Parathyroid adenoma (tissue), 2 donors: ENCODE measurements around the gene RNF222.

Source experiments
- H2AFZ ChIP-seq: fragments of 300-600 bp; sonication (generic); one replicate; pipeline ENCODE4 v1.7.0; 2017; ENCODE audit warnings: antibody characterized with exemption, mild to moderate bottlenecking
- H3K27ac ChIP-seq: fragments of 300-600 bp; sonication (generic); one replicate; pipeline ENCODE4 v1.7.0; 2017
- H3K27me3 ChIP-seq: fragments of 300-600 bp; sonication (generic); one replicate; pipeline ENCODE4 v1.7.0; 2017; ENCODE audit warnings: low read length; ENCODE audit not compliant: control insufficient read depth, insufficient read depth
- H3K36me3 ChIP-seq: fragments of 300-600 bp; sonication (generic); one replicate; pipeline ENCODE4 v1.7.0; 2017; ENCODE audit warnings: low read length; ENCODE audit not compliant: control insufficient read depth, insufficient read depth
- H3K4me1 ChIP-seq: fragments of 300-600 bp; sonication (generic); one replicate; pipeline ENCODE4 v1.7.0; 2017; ENCODE audit warnings: control low read depth
- H3K4me2 ChIP-seq: fragments of 300-600 bp; sonication (generic); one replicate; pipeline ENCODE4 v1.7.0; 2017; ENCODE audit warnings: low read length
- H3K4me3 ChIP-seq: fragments of 300-600 bp; sonication (generic); one replicate; pipeline ENCODE4 v1.7.0; 2017; ENCODE audit warnings: low read depth, low read length
- H3K79me2 ChIP-seq: fragments of 300-600 bp; sonication (generic); one replicate; pipeline ENCODE4 v1.7.0; 2017; ENCODE audit warnings: control low read depth
- H3K9ac ChIP-seq: fragments of 300-600 bp; sonication (generic); one replicate; pipeline ENCODE4 v1.7.0; 2017; ENCODE audit warnings: mild to moderate bottlenecking
- H3K9me3 ChIP-seq: fragments of 300-600 bp; sonication (generic); one replicate; pipeline ENCODE4 v1.7.0; 2017; ENCODE audit warnings: low read length; ENCODE audit not compliant: control insufficient read depth
- CTCF ChIP-seq: fragments of 300-600 bp; sonication (generic); IDR thresholded peaks from one replicate; pipeline ENCODE4 v1.7.0; 2017; ENCODE audit warnings: antibody characterized with exemption, mild to moderate bottlenecking
- donor health status: primary hyperparathyroidism.

The RNF222 gene

GRCh38 chr17:8391711-8392110 is 5.9 kb downstream of the RNF222 start:
- H3K9ac ChIP-seq: no peak overlapping the region
- no peak overlapping the region for H3K4me3 ChIP-seq
- H3K4me2 ChIP-seq: no peak overlapping the region
- H3K27ac ChIP-seq: no peak overlapping the region
- H3K4me1 ChIP-seq: no peaks in the 10 kb centered on the region
- no peaks in the 10 kb centered on the region for H3K79me2 ChIP-seq
- no peak overlapping the region for H2AFZ ChIP-seq
- no peaks in the 10 kb centered on the region for H3K27me3 ChIP-seq
- no peaks in the 10 kb centered on the region for H3K36me3 ChIP-seq
- no peaks in the 10 kb centered on the region for H3K9me3 ChIP-seq
- TF ChIP-seq CTCF: no peak

DNA sequence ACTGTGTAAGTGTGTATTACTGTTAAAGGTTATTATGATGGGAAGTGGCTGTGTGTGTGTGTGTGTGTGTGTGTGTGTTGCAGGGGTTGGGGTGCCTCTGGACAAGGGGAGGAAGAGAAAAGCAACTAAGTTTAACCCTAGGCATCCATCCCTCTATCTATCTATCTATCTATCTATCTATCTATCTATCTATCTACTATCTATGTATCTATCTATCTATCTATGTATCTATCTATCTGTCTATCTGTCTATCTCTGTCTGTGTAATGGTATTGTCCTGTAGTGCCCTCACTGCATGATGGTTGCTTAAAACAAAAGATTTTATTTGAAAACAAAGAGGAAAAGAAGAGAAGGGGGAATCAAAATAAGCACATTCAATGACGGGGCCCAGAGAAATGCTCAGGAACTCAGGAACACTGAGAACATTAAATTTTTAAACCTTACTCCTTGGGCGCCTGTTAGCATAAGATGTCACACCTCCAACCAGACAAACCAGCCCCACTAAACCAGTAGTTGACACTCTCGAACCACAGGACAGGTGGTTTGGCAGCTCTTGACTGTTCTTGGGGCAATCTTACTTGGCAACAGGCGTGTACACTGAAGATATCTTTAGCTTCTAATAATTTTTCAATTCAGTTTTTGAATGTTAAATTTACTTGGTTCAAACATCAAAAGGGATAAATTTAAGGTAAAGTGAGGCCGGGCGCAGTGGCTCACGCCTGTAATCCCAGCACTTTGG is 9.5 kb downstream of the RNF222 start:
- Histone ChIP-seq H3K4me3 (no peak overlapping the region), H3K79me2 (no peaks in the 10 kb centered on the region), H3K27me3 (no peaks in the 10 kb centered on the region), H3K4me2 (no peak overlapping the region), H3K9me3 (no peaks in the 10 kb centered on the region), H3K27ac (no peak overlapping the region), H3K9ac (no peak overlapping the region), H3K36me3 (no peaks in the 10 kb centered on the region), H2AFZ (no peak overlapping the region), H3K4me1 (peaks cover 3% of the 10 kb centered on the region)
- TF ChIP-seq CTCF: no peak

DNA sequence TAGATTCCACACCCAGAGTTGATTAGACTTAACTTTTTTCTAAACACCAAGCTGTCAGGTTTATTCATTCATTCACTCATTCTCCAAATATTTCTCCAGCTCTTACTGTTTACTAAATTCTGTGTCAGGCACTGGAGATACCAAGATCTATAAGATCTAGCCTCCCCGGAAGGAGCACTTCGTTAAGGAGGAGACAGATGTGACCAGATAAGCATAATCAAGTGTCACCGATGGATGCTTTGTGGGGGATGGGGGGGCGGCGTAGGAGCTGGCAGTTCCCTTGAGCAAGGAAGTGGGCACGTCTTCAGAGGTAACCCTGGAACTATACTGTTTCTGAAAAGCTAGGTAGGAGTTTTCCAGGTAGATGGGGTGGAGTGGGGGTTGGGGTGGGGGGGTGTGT is 10.8 kb downstream of the RNF222 start:
- peaks cover 6% of the 10 kb centered on the region for H3K4me1 ChIP-seq
- H3K27me3 ChIP-seq: no peaks in the 10 kb centered on the region
- H3K27ac ChIP-seq: no peak overlapping the region
- no peaks in the 10 kb centered on the region for H3K36me3 ChIP-seq
- H2AFZ ChIP-seq: no peak overlapping the region
- H3K4me3 ChIP-seq: no peak overlapping the region
- H3K4me2 ChIP-seq: no peak overlapping the region
- TF ChIP-seq CTCF: no peak
- H3K79me2 ChIP-seq: peaks cover 3% of the 10 kb centered on the region
- no peak overlapping the region for H3K9ac ChIP-seq
- no peaks in the 10 kb centered on the region for H3K9me3 ChIP-seq

DNA sequence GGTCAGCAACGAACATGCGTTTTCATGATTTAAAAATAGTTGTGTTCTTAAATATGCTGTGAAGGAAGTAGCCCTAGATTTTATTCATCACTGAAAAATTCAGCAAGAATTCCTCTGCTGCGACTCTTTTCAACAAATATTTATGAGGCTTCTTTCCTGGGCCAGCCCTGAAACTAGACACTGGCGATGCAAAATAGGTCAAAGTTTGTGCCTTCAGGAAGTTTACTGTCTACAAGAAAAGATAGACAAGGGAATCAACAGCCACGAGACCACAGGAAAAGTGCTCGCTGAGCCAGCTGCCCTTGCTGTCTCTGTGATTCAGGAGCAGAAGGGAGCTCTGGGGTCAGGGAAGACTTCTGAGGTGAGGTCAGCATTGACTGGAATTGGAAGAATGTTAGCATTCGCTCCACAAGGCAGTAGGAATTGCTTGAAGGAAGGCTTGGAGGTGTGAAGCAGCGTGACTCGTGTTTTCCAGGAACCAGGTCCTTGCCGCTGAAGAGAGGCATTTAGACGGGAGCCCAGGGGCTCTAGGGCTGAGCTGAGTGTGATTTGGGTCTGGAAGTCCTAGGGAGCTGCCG is 12.7 kb downstream of the RNF222 start:
- H3K9me3 ChIP-seq: no peaks in the 10 kb centered on the region
- H3K4me1 ChIP-seq: peaks cover 14% of the 10 kb centered on the region
- H2AFZ ChIP-seq: no peak overlapping the region
- peaks cover 10% of the 10 kb centered on the region for H3K79me2 ChIP-seq
- no peaks in the 10 kb centered on the region for H3K27me3 ChIP-seq
- no peak for TF ChIP-seq CTCF
- H3K27ac ChIP-seq: no peak overlapping the region
- H3K36me3 ChIP-seq: no peaks in the 10 kb centered on the region
- H3K9ac ChIP-seq: no peak overlapping the region
- H3K4me2 ChIP-seq: no peak overlapping the region
- H3K4me3 ChIP-seq: no peak overlapping the region
